GM21576 (cell line): ENCODE results near the gene UBE2O.

Experiments
- ATAC-seq: cut with Tn5 transposase; IDR thresholded peaks from one replicate; pipeline ENCODE4 v1.9.1; 2021; ENCODE audit warnings: mild to moderate bottlenecking, moderate library complexity; ENCODE audit not compliant: unreplicated experiment

The UBE2O gene

GRCh38 chr17:76487451-76488192 lies 34.7 kb upstream of the UBE2O start:
- no peak for ATAC-seq

GRCh38 chr17:76485569-76485968 lies 32.6 kb upstream of the UBE2O start:
- no peak for ATAC-seq

GRCh38 chr17:76484228-76484725 lies 31.3 kb upstream of the UBE2O start:
- no peak for ATAC-seq

DNA sequence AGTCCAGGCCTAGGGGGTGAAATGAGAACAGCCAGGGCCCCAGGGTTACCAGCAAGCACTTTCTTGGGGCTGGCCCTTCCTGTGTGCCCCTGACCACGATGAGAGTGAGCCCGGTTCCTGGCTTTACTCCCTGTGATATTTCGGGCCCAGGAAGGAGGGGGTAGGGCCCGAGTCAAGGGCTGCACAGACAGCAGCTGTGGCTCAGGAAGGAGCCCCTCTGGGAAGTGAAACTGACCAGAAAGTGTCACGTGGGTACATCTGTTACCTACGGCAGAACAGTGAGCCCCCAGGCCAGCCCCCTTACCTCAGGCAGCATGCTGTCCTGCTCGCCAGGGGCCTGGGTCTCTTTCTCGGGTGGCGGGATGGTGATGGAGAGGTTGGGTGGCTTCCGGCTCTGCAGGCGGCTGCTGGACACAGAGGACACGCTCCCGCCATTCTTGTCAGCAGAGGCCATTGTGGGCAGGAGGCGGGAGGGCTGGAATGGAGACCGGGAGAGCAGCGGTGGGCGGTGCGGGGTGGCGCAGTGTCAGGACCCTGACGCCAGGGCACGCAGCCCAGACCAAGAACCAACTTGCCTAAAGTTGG lies 28.2 kb upstream of the UBE2O start:
- ATAC-seq: peak; percentile 49

- no peak for ATAC-seq
These were observed 27.7 kb upstream of the UBE2O start for GRCh38 chr17:76480632-76481031.

DNA sequence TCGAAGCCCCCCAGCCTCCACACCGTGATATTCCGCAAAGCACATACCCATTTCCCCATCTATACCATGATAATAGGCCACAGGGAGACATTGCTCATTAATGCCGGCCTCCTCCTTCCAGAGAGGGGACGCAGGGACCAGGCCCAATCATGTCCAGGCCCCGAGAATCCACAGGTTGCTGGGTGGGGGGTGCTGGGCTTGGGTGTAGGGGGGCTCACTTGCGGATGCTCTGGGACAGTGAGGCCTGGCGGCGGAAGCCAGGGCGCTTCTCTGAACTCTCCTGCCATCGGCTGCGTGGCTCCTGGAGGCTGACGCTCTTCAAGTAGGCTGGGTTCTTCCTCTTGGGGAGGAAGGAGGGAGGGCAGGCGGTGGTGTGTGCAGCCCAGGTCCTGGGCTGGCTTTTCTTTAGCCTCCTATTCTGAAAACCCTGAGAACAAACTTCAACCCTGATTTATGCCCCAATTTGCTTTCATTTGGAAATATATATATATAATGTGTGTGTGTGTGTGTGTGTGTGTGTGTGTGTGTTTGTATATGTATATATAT lies 26.6 kb upstream of the UBE2O start:
- ATAC-seq: no peak

GRCh38 chr17:76478730-76479514 lies 26.0 kb upstream of the UBE2O start:
- no peak for ATAC-seq

DNA sequence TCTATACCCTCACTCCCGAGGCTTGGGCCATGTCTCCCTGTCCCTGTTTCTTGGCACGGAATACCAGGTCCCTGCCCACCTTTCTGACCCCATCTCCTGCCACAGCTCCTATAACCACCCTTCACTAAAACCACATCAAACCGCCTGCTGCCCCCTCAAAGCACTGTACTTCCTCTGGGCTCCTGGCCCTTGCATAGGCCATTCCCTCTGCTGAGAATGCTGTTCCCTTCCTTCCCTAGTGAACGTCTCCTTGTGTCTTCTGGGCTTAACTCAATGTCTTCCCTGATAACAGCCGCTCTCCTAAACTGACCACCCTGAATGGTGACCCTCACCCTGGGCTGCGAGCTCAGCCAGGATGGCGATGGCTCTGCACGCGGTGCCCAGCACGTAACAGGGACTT lies 25.1 kb upstream of the UBE2O start:
- no peak for ATAC-seq

GRCh38 chr17:76477576-76477975 lies 24.6 kb upstream of the UBE2O start:
- no peak for ATAC-seq

DNA sequence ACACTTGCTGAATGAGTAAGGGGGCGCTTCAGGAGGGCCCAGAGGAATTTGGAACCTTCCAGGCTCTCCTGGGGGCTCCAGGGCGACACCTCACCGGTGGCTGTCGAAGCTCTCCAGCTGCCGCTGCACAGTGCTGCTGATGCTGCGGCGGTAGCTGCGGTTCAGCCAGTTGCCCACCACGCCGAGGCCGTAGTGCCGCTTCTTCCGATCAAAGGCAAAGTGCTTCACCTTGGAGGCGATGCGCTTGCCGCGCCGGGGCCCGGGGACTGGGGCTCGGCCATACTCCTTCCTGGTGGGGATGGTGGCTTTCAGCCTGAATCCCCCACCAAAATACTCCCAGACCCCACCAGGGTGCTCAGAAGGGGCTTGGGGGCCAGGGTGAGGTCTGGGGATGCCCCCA lies 23.8 kb upstream of the UBE2O start:
- ATAC-seq: no peak

GRCh38 chr17:76475302-76475701 lies 22.4 kb upstream of the UBE2O start:
- no peak for ATAC-seq

GRCh38 chr17:76474894-76475293 lies 21.9 kb upstream of the UBE2O start:
- ATAC-seq: no peak

DNA sequence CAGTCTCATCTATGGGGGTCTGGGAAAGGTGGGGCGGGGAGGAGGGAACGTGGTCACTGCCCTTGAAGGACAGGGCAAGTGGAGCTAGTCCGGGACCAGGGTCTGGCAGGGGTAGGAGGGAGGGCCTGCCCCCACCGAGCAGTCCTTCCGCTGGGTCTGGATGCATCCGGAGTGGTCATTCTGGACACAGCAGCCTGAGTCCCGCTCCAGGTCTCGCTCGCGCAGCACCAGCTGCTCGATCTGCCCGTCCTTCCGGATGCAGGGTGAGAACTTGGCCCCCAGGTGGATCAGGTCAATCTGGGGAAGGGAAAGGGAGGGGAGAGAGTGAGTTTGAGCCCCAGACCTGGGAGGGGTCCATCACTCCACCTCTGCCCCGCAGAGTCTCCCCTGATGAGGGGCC lies 21.3 kb upstream of the UBE2O start:
- ATAC-seq: no peak

DNA sequence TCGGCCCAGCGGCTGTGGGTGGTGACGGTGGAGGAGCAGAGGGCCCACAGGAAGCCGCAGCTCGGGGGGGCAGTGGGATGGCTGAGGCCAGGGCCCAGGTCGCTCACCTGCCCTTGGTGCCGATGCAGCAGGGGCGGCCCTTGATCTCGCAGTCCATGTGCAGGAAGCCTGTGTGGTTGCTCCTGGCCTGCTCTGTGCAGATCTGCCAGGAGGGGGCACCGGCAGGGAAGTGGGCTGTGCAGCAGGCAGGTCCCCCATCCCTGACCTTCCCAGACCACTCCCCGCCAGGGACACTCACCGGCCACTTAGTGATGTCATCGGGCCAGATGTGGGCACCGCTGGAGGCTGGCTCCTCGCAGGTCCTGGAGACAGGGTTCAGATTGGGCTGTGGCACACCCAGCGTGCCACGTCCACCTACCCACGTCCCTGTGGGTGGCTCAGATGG lies 20.6 kb upstream of the UBE2O start:
- ATAC-seq: no peak

GRCh38 chr17:76472726-76473125 lies 19.8 kb upstream of the UBE2O start:
- ATAC-seq: no peak

DNA sequence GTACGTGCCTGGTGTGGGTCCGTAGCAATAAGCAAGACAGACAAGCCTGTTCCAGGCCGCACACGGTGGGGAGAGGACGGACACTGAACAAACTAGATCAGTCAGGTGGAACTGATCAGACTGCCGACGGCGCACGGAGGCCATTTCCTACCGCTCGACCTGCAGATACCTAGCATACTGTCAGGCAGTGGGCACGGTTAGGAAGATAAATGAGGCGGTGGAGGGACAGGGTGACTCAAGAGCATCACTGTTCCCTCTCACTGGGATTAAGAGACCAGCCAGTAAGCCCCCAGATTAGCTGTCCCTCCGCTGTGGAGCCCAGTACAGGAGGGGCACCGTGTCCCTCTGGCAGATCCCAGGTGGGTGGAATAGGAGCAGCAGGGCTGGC lies 19.3 kb upstream of the UBE2O start:
- ATAC-seq: no peak

GRCh38 chr17:76471498-76472257 lies 18.7 kb upstream of the UBE2O start:
- no peak for ATAC-seq

GRCh38 chr17:76469991-76470739 lies 17.2 kb upstream of the UBE2O start:
- no peak for ATAC-seq

- ATAC-seq: no peak
These were observed 16.4 kb upstream of the UBE2O start for GRCh38 chr17:76469076-76469990.
